GM12891 (cell line): Measurements from ENCODE around the gene AGBL5.
A peak's percentile ranks its signal among the peaks of the same experiment; 100 is the strongest.
"Not testable (repeated sequence)": the region's sequence is repeated elsewhere in the genome, so short reads cannot be mapped to it uniquely, and the experiment has no call there.

Experiments used
- DNase-seq: peaks from one replicate; pipeline ENCODE4 v3.0.0; 2011; ENCODE audit warnings: low spot score; ENCODE audit not compliant: insufficient read length
- FAIRE-seq: peaks from 2 replicates; lab custom pipeline; 2011; peaks lifted over from hg19 to GRCh38; lab: Jason Lieb, UNC
- PAX5 ChIP-seq: IDR thresholded peaks from 2 replicates; pipeline ENCODE4 v1.6.1; 2011; ENCODE audit warnings: low read length, moderate library complexity, mild to moderate bottlenecking; ENCODE audit not compliant: insufficient read depth, severe bottlenecking
- POLR2A ChIP-seq: IDR thresholded peaks from 2 replicates; pipeline ENCODE4 v1.6.1; 2011; ENCODE audit warnings: low read depth, low read length, control low read depth
- POLR2AphosphoS5 ChIP-seq: IDR thresholded peaks from 2 replicates; pipeline ENCODE4 v1.6.1; 2011; ENCODE audit warnings: low read depth, low read length, control low read depth
- POU2F2 ChIP-seq: IDR thresholded peaks from 2 replicates; pipeline ENCODE4 v1.6.1; 2011; ENCODE audit warnings: low read depth, mild to moderate bottlenecking, control low read depth, low read length, moderate library complexity
- SPI1 ChIP-seq: IDR thresholded peaks from 2 replicates; pipeline ENCODE4 v1.6.1; 2011; ENCODE audit warnings: low read depth, low read length, control low read depth
- TAF1 ChIP-seq: IDR thresholded peaks from 2 replicates; pipeline ENCODE4 v1.6.1; 2011; ENCODE audit warnings: low read depth, low read length, control low read depth

Gene AGBL5

DNA sequence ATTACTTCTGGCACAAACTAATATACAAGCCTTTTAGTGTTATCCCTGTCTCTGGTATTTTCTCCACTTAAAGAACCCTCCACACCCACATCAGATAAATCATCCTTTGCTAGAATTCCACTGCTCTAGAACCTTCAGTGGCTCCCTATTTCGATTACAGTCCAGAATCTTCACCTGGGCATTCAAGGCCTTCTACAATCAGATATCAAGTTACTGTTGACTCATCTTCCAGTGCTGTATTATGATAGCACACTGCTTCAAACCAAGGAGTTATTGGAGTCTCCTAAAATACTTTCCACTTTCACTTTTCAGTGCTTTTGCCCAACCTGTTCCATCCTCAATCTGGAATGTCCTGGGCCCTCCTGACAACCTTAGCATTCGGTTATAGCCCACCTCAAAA lies 64.1 kb downstream of the AGBL5 start:
- DNase-seq, result no peak
- no peak for TF ChIP-seq PAX5
- TF ChIP-seq POLR2AphosphoS5, result no peak
- TF ChIP-seq TAF1, result no peak
- TF ChIP-seq POU2F2, result no peak
- TF ChIP-seq SPI1, result no peak
- TF ChIP-seq POLR2A, result no peak
- FAIRE-seq, result no peak

DNA sequence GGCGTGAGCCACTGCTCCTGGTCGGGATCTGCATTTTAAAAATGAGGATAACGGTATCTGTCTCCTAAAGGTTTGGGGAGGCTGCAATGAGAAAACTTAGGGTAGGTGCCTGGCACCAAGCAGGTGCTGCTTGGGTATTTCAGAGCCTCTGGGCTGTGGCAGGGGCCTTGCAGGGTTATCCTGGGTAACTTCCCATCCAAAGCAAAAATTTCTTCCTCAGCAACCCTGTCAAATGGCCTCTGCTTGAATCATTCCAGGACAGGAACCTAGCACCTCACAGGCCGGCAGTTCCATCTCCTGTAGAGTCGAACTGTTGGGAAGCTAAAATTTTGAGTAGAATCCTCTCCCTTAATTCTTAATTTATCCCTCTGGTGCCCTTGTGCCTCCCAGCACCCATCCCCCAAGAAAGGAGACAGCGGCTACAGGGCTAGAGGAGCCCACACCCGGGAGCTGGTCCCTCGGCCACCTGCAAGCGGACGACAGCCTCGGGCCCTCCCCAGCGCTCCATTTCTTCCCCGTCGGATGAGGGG lies 66.6 kb downstream of the AGBL5 start:
- TF ChIP-seq POLR2A (no peak), POLR2AphosphoS5 (no peak), SPI1 (no peak), POU2F2 (no peak), TAF1 (no peak), PAX5 (no peak)
- DNase-seq, result no peak
- no peak for FAIRE-seq

DNA sequence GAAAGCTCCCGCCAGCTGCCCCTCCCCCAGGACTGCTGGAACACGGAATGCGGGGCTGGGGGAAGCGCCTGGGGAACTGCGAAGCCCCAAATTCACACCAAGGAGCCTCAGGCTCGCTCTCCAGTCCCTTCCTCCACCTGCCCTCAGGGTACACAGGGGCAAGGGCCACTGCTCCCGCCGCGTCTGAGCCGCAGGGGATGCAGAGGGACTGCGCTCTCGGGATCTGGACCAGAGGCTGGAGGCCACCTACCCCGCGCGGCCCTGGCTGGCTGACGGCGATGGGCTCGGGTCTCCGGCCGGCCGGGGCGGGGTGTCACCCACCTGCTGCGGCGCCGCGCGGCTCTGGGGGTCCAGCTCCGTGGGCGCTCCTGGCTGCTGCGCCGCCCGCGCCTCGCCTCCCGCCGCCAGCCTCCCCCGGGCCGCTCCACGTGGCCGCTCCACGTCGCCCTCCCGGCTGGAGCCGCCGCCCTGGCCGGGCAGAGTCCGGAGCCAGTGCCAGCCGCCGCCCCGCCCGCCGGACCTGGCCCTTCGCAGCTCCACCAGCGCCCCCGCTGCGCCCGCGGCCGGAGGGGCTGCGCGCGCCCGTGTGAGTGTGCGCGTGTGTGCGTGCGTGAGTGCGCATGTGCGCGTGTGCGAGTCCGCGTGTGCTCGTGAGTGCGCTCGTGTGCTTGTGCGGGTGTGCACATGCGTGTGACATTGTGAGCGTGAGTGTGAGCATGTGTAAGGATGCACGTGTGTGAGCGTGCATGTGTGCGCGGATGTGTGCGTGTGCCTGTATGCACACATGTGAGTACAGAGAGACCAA lies 67.3 kb downstream of the AGBL5 start, which contains the start of gene CGREF1:
CGREF1 (minus strand) TSS at position 604 of the 805 bp plus-strand sequence. CDS start 14,762 bp downstream, outside the sequence.
- DNase-seq (peak; percentile 55), FAIRE-seq (peak; percentile 94)
- no peak for TF ChIP-seq POLR2AphosphoS5
- TF ChIP-seq PAX5, result no peak
- TF ChIP-seq SPI1, result no peak
- TF ChIP-seq POLR2A, result no peak
- TF ChIP-seq TAF1, result no peak
- no peak for TF ChIP-seq POU2F2

DNA sequence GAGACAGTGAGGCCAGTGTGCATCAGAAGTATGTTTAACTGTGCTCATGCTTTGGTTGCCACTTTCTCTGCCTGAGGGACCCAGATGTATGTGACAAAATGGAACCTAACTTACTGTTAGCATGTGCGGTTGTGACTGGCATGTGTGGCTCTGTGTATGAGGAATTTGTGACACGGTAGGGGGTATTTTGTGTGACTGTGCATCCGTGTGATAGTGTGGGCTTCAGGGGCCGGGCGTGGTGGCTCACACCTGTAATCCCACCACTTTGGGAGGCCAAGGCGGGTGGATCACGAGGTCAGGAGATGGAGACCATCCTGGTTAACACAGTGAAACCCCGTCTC lies 67.8 kb downstream of the AGBL5 start:
- not testable (repeated sequence) for FAIRE-seq, DNase-seq
